ENCODE data around the gene CCR6.

DNA sequence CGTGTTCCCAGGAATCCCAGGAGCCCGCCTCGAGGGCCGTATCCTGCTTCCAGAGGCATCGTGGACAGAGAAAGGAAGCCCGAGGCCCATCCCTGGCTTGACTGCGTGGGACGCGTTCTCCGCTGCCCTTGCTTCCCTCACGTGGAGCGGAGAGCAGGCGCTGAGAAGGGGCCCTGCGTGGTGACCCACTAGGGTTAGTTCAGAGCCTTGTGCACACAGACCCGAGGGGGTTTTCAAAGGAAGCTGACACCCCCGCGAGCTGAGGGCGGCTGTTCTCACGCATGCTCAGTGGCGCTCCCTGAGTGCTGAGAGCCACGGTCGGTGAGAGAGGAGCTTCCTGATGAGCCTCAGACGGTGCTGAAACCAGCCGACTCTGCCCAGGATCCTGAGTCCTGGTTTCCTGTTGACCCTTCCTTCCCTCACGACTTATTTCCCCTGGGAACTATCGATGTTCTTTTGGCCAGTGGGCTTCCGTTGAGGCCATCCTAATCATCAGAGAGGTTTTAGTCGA, 28.9 kb upstream of the CCR6 start:
- no peak for TF ChIP-seq POLR2AphosphoS5 (IDR thresholded peaks at IDR 0.05)
- TF ChIP-seq, protein P1, sequence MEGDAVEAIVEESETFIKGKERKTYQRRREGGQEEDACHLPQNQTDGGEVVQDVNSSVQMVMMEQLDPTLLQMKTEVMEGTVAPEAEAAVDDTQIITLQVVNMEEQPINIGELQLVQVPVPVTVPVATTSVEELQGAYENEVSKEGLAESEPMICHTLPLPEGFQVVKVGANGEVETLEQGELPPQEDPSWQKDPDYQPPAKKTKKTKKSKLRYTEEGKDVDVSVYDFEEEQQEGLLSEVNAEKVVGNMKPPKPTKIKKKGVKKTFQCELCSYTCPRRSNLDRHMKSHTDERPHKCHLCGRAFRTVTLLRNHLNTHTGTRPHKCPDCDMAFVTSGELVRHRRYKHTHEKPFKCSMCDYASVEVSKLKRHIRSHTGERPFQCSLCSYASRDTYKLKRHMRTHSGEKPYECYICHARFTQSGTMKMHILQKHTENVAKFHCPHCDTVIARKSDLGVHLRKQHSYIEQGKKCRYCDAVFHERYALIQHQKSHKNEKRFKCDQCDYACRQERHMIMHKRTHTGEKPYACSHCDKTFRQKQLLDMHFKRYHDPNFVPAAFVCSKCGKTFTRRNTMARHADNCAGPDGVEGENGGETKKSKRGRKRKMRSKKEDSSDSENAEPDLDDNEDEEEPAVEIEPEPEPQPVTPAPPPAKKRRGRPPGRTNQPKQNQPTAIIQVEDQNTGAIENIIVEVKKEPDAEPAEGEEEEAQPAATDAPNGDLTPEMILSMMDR (IDR thresholded peaks at IDR 0.05), result no peak
- TF ChIP-seq POLR2A (IDR thresholded peaks at IDR 0.05), result no peak
